HepG2 (cell line): ENCODE measurements around the gene PSMD3. TPM values are rescaled to one million over a fixed set of nuclear protein-coding genes. Genes with fewer than 3 reads are reported as not detected.

ENCODE experiments used
- ATRX ChIP-seq: sonication (generic); formaldehyde crosslinking; IDR thresholded peaks from 2 replicates; pipeline ENCODE4 v1.4.0; 2020; ENCODE audit warnings: missing genetic modification reagents, borderline replicate concordance
- CREM ChIP-seq, 2 experiments: sonication (generic) in 1 of 2; formaldehyde crosslinking in 1 of 2; IDR thresholded peaks; 2 replicates each; pipeline versions ENCODE4 v1.4.0 to v1.6.1; 2016 to 2020; ENCODE audit warnings: antibody characterized with exemption in 1 of 2, mild to moderate bottlenecking in 1 of 2, missing genetic modification reagents in 1 of 2
- EEA1 ChIP-seq: sonication (generic); formaldehyde crosslinking; IDR thresholded peaks from 2 replicates; pipeline ENCODE4 v1.5.1; 2020; ENCODE audit warnings: mild to moderate bottlenecking, missing genetic modification reagents, borderline replicate concordance
- GFI1 ChIP-seq: sonication (generic); formaldehyde crosslinking; IDR thresholded peaks from 2 replicates; pipeline ENCODE4 v1.5.0; 2020; ENCODE audit warnings: missing genetic modification reagents, mild to moderate bottlenecking, borderline replicate concordance
- HCFC1 ChIP-seq: fragments of 150-350 bp; IDR thresholded peaks from 2 replicates; pipeline ENCODE4 v1.6.1; 2014; ENCODE audit warnings: low read depth, low read length
- HDAC2 ChIP-seq: sonication (generic); formaldehyde crosslinking; IDR thresholded peaks from 2 replicates; pipeline ENCODE4 v1.4.0; 2020; ENCODE audit warnings: missing genetic modification reagents
- HNF4G ChIP-seq, 2 experiments: sonication (generic) in 1 of 2; formaldehyde crosslinking in 1 of 2; IDR thresholded peaks; 2 replicates each; pipeline versions ENCODE4 v1.4.0 to v1.6.1; 2011 to 2020; ENCODE audit warnings: borderline replicate concordance in 2 of 2, low read depth in 2 of 2, mild to moderate bottlenecking in 2 of 2, low read length in 1 of 2, missing genetic modification reagents in 1 of 2, moderate library complexity in 1 of 2
- KDM3A ChIP-seq: IDR thresholded peaks from 2 replicates; pipeline ENCODE4 v1.6.1; 2018; ENCODE audit warnings: low read depth, missing compliant biosample characterization
- KLF9 ChIP-seq: IDR thresholded peaks from 2 replicates; pipeline ENCODE4 v1.6.1; 2016; ENCODE audit warnings: low read depth
- RNF219 ChIP-seq: sonication (generic); formaldehyde crosslinking; IDR thresholded peaks from 2 replicates; pipeline ENCODE4 v1.5.0; 2020; ENCODE audit warnings: mild to moderate bottlenecking, missing genetic modification reagents
- SRSF4 ChIP-seq: fragments of 200-400 bp; formaldehyde crosslinking; IDR thresholded peaks from one replicate; pipeline ENCODE4 v1.6.1; 2018; ENCODE audit warnings: mild to moderate bottlenecking, low read depth, low read length, moderate library complexity; ENCODE audit not compliant: poor library complexity, severe bottlenecking
- TAF1 ChIP-seq: sonication (generic); formaldehyde crosslinking; IDR thresholded peaks from 2 replicates; pipeline ENCODE4 v1.4.0; 2020; ENCODE audit warnings: missing genetic modification reagents
- XBP1 ChIP-seq: sonication (generic); formaldehyde crosslinking; IDR thresholded peaks from 2 replicates; pipeline ENCODE4 v1.5.0; 2020; ENCODE audit warnings: missing genetic modification reagents
- ZBTB21 ChIP-seq: sonication (generic); formaldehyde crosslinking; IDR thresholded peaks from 2 replicates; pipeline ENCODE4 v1.4.0; 2020; ENCODE audit warnings: missing genetic modification reagents
- ZFP36L2 ChIP-seq: sonication (generic); formaldehyde crosslinking; IDR thresholded peaks from 2 replicates; pipeline ENCODE4 v1.4.0; 2020; ENCODE audit warnings: missing genetic modification reagents
- ZFP62 ChIP-seq: sonication (generic); formaldehyde crosslinking; IDR thresholded peaks from 2 replicates; pipeline ENCODE4 v1.4.0; 2020; ENCODE audit warnings: missing genetic modification reagents
- ZNF343 ChIP-seq: sonication (generic); formaldehyde crosslinking; IDR thresholded peaks from 2 replicates; pipeline ENCODE4 v1.4.0; 2020; ENCODE audit warnings: mild to moderate bottlenecking, missing genetic modification reagents
- ZNF362 ChIP-seq: sonication (generic); formaldehyde crosslinking; IDR thresholded peaks from 2 replicates; pipeline ENCODE4 v1.4.0; 2020; ENCODE audit warnings: missing genetic modification reagents, mild to moderate bottlenecking, borderline replicate concordance
- ZNF382 ChIP-seq: sonication (generic); formaldehyde crosslinking; IDR thresholded peaks from 2 replicates; pipeline ENCODE4 v1.5.0; 2020; ENCODE audit warnings: missing genetic modification reagents, mild to moderate bottlenecking, borderline replicate concordance
- ZNF556 ChIP-seq: sonication (generic); formaldehyde crosslinking; IDR thresholded peaks from 2 replicates; pipeline ENCODE4 v1.4.0; 2020; ENCODE audit warnings: mild to moderate bottlenecking, missing genetic modification reagents, borderline replicate concordance
- ZNF619 ChIP-seq: sonication (generic); formaldehyde crosslinking; IDR thresholded peaks from 2 replicates; pipeline ENCODE4 v1.4.0; 2020; ENCODE audit warnings: mild to moderate bottlenecking, missing genetic modification reagents
- ZNF776 ChIP-seq: sonication (generic); formaldehyde crosslinking; IDR thresholded peaks from 2 replicates; pipeline ENCODE4 v1.4.0; 2020; ENCODE audit warnings: mild to moderate bottlenecking, missing genetic modification reagents
- polyA plus RNA-seq, 8 experiments: library from polyadenylated mRNA; depleted of rRNA in 3 of 8; stranded (reverse) in 7 of 8; unstranded in 1 of 8; fragments of >200 nt; fragmentation: Illumina TruSeq in 4 of 8; extraction: Trizol in 4 of 8; gene quantifications; 2 replicates each; pipeline versions ENCODE4 v1.2.1 to v1.2.3, GENCODE V29; 2011 to 2016; ENCODE audit warnings: low read depth in 4 of 8, missing spikeins in 1 of 8, mixed read lengths in 1 of 8; ENCODE audit not compliant: insufficient read depth in 1 of 8
- total RNA-seq, 5 experiments: library from RNA; depleted of rRNA; stranded (reverse); fragments of >200 nt; fragmentation: Illumina TruSeq; extraction: Trizol; gene quantifications; 2 replicates each; pipeline ENCODE4 v1.2.3, GENCODE V29; 2016; ENCODE audit warnings: low read depth in 1 of 5
- TF ChIP-seq, protein P1 (sequence below): sonication (generic); formaldehyde crosslinking; IDR thresholded peaks from 2 replicates; pipeline ENCODE4 v1.4.0; 2020; ENCODE audit warnings: mild to moderate bottlenecking, missing genetic modification reagents
- TF ChIP-seq, protein P2 (sequence below): sonication (generic); formaldehyde crosslinking; IDR thresholded peaks from 2 replicates; pipeline ENCODE4 v1.4.0; 2020; ENCODE audit warnings: low read depth, mild to moderate bottlenecking, missing genetic modification reagents

Gene PSMD3
- total and polyA plus RNA-seq, 2 of the 13 experiments (the other 11 are each of a cell fraction or from before 2014, with no cell fraction given), result 97.4 to 146 TPM

- TF ChIP-seq HCFC1, result no peak
- TF ChIP-seq ZNF556 (CRISPR knock-in tag), result no peak; the same call in 1 of the 2 replicates
- no peak for TF ChIP-seq SRSF4
- TF ChIP-seq ZFP62 (CRISPR knock-in tag), result no peak
- peak; percentile 54; the same call in 1 of the 2 replicates for TF ChIP-seq TAF1 (CRISPR knock-in tag)
- no peak for TF ChIP-seq ZNF362
- no peak for TF ChIP-seq KLF9 (CRISPR knock-in tag)
- TF ChIP-seq ZNF619 (CRISPR knock-in tag), result peak; percentile 88; the same call in 1 of the 2 replicates
- TF ChIP-seq RNF219 (CRISPR knock-in tag), result no peak
- TF ChIP-seq GFI1 (CRISPR knock-in tag), result no peak
- TF ChIP-seq, protein P1, sequence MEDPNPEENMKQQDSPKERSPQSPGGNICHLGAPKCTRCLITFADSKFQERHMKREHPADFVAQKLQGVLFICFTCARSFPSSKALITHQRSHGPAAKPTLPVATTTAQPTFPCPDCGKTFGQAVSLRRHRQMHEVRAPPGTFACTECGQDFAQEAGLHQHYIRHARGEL (CRISPR knock-in tag), result no peak
- no peak for TF ChIP-seq ZFP36L2
- TF ChIP-seq EEA1, result no peak
- TF ChIP-seq HDAC2 (CRISPR knock-in tag), result no peak
- TF ChIP-seq ZNF382, result no peak
- no peak for TF ChIP-seq XBP1
- no peak for TF ChIP-seq KDM3A (CRISPR knock-in tag)
- TF ChIP-seq ATRX, result no peak
- TF ChIP-seq ZNF343 (CRISPR knock-in tag), result no peak
- no peak for TF ChIP-seq HNF4G (IDR thresholded peaks at IDR 0.05; ENCODE audit: borderline replicate concordance, low read depth, low read length)
- TF ChIP-seq HNF4G (CRISPR knock-in tag; IDR thresholded peaks at IDR 0.05; ENCODE audit: borderline replicate concordance, low read depth), result peak; percentile 33; the same call in 1 of the 2 replicates
- TF ChIP-seq CREM (IDR thresholded peaks at IDR 0.05), result no peak
- TF ChIP-seq CREM (CRISPR knock-in tag; IDR thresholded peaks at IDR 0.05), result no peak
- TF ChIP-seq ZBTB21 (CRISPR knock-in tag), result no peak
- TF ChIP-seq, protein P2, sequence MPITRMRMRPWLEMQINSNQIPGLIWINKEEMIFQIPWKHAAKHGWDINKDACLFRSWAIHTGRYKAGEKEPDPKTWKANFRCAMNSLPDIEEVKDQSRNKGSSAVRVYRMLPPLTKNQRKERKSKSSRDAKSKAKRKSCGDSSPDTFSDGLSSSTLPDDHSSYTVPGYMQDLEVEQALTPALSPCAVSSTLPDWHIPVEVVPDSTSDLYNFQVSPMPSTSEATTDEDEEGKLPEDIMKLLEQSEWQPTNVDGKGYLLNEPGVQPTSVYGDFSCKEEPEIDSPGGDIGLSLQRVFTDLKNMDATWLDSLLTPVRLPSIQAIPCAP (CRISPR knock-in tag), result no peak
- TF ChIP-seq ZNF776, result no peak
Measured at GRCh38 chr17:39952680-39953470, 27.7 kb upstream of the PSMD3 start (continued).
